PC-9 (cell line): ENCODE results near the gene NUP42.

ENCODE experiments used
- CTCF ChIP-seq: fragments of 200-600 bp; sonication (generic); conservative IDR thresholded peaks from 2 replicates; pipeline ENCODE4 v1.6.1; 2017; ENCODE audit warnings: mixed run types, antibody characterized with exemption, mild to moderate bottlenecking, moderate library complexity
- EZH2 ChIP-seq: fragments of 200-600 bp; sonication (generic); IDR thresholded peaks from 2 replicates; pipeline ENCODE4 v1.8.0; 2017; ENCODE audit warnings: antibody characterized with exemption, low read depth

GRCh38 chr7:23210506-23210905 lies 28.7 kb downstream of the NUP42 start:
- no peak for TF ChIP-seq CTCF
- no peak for TF ChIP-seq EZH2
